Endodermal cell (in vitro differentiated cells): ENCODE data around the gene CELA3B. TPM values are rescaled to one million over a fixed set of nuclear protein-coding genes. Genes with fewer than 3 reads are reported as not detected.

Experiments
- DNase-seq: peaks from one replicate; pipeline ENCODE4 v3.0.0-alpha.2; 2017
- H3K27ac ChIP-seq: 2 replicates; pipeline ENCODE4 v1.5.1; 2013; ENCODE audit warnings: mild to moderate bottlenecking, low read depth, low read length, moderate library complexity
- H3K27me3 ChIP-seq: 2 replicates; pipeline ENCODE4 v1.6.1; 2013; ENCODE audit warnings: mild to moderate bottlenecking, low read length, moderate library complexity; ENCODE audit not compliant: insufficient read depth, control insufficient read depth, poor library complexity, severe bottlenecking
- H3K36me3 ChIP-seq: 2 replicates; pipeline ENCODE4 v1.7.0; 2013; ENCODE audit warnings: mild to moderate bottlenecking, low read length, moderate library complexity; ENCODE audit not compliant: control insufficient read depth, insufficient read depth
- H3K4me1 ChIP-seq: one replicate; pipeline ENCODE4 v1.7.0; 2013; ENCODE audit warnings: low read length; ENCODE audit not compliant: control insufficient read depth, insufficient read depth
- H3K4me3 ChIP-seq: 2 replicates; pipeline ENCODE4 v1.5.1; 2013; ENCODE audit warnings: mild to moderate bottlenecking, low read length, moderate library complexity
- H3K9ac ChIP-seq: 2 replicates; pipeline ENCODE4 v1.6.1; 2013; ENCODE audit warnings: mild to moderate bottlenecking, low read length, moderate library complexity; ENCODE audit not compliant: poor library complexity, severe bottlenecking; ENCODE audit errors: extremely low read depth
- H3K9me3 ChIP-seq: 2 replicates; pipeline ENCODE4 v1.6.1; 2013; ENCODE audit warnings: mild to moderate bottlenecking, low read length, moderate library complexity; ENCODE audit not compliant: control insufficient read depth
- H3K27ac Mint-ChIP-seq: 2 replicates; pipeline ENCODE4 v1.8.0; 2020; ENCODE audit warnings: mixed read lengths
- H3K27me3 Mint-ChIP-seq: 2 replicates; pipeline ENCODE4 v1.8.0; 2021; ENCODE audit warnings: mild to moderate bottlenecking, mixed read lengths; ENCODE audit not compliant: insufficient read depth
- H3K36me3 Mint-ChIP-seq: 2 replicates; pipeline ENCODE4 v1.8.0; 2020; ENCODE audit warnings: low read depth, mixed read lengths
- H3K4me1 Mint-ChIP-seq: 2 replicates; pipeline ENCODE4 v1.8.0; 2020; ENCODE audit warnings: mixed read lengths
- H3K4me3 Mint-ChIP-seq: 2 replicates; pipeline ENCODE4 v1.8.0; 2020; ENCODE audit warnings: mild to moderate bottlenecking, moderate library complexity, mixed read lengths
- H3K9me3 Mint-ChIP-seq: 2 replicates; pipeline ENCODE4 v1.8.0; 2020; ENCODE audit warnings: mild to moderate bottlenecking, mixed read lengths
- CTCF ChIP-seq: fragments of 200-600 bp; sonication (generic); conservative IDR thresholded peaks from 2 replicates; pipeline ENCODE4 v1.5.0; 2021; ENCODE audit warnings: antibody characterized with exemption, mild to moderate bottlenecking
- WGBS, 2 experiments: methylation state at CpG; one replicate each; pipeline versions ENCODE4 v1.1.5 to v1.1.7; 2013; ENCODE audit warnings: missing lambda C conversion rate in 2 of 2, mixed read lengths in 1 of 2; ENCODE audit not compliant: insufficient coverage in 1 of 2, insufficient read length in 1 of 2; 5-methylcytosine and 5-hydroxymethylcytosine counted together
- total RNA-seq, 2 donors: library from RNA; stranded (reverse); fragmentation: NEBNext Ultra II Directional in 1 of 2; extraction: Animal tissue kit (Norgen Biotek cat#: 25700) in 1 of 2; gene quantifications; 2 replicates in 1 of 2; 3 replicates in 1 of 2; pipeline ENCODE4 v1.2.1, GENCODE V29; 2021

CELA3B gene
- total RNA-seq, 2 donors from 2014 or later: not detected

DNA sequence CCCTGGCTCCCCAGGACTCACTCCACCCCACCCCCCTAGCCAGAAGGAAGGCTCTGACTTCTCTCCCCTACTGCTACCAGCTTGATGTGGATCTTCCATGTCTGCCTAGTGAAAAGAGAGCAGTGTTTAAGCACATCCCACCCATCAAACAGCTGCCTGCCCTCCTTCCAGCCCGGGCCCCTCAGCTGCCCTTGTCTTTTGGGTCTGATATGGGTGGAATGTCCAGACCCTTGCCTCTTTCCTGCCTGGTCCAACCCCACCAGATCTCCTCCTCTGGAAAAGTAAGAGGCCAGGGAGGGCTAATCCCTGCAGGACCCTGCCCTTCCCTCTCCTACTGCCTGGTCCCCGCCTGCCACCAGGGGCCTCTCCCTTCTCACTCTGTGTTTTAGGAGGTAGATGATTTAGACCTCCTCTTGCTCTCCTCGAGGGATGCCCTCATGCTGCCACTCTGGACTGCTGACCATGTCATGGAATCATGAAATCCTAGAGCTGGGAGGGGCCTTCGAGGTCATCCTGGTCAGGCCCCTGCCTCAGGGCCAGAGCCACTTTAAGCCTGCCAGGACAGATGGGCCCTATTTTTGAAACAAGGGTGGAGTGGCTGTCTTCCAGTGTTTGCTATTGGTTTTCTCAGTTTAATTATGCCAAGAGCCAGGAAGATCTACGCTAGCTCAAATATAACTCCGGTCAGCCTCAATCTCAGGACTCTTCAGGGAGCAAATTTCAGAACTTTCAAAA lies 23.9 kb upstream of the CELA3B start:
- Mint-ChIP-seq H3K36me3 (no peaks in the 10 kb centered on the region), H3K27me3 (no peaks in the 10 kb centered on the region), H3K4me3 (no peak overlapping the region), H3K9me3 (no peaks in the 10 kb centered on the region), H3K27ac (no peak overlapping the region), H3K4me1 (peaks cover 12% of the 10 kb centered on the region)
- peak; percentile 71 for TF ChIP-seq CTCF
- H3K4me3 ChIP-seq: no peak overlapping the region
- no peak overlapping the region for H3K27ac ChIP-seq
- DNase-seq: peak; percentile 71
- H3K36me3 ChIP-seq: no peaks in the 10 kb centered on the region
- H3K9me3 ChIP-seq: no peaks in the 10 kb centered on the region
- peaks cover 13% of the 10 kb centered on the region for H3K4me1 ChIP-seq
- WGBS, 2 experiments: 84 to 92% methylated on average over 5 to 6 of the region's 6 CpGs
- H3K9ac ChIP-seq: no peak overlapping the region
- no peaks in the 10 kb centered on the region for H3K27me3 ChIP-seq

DNA sequence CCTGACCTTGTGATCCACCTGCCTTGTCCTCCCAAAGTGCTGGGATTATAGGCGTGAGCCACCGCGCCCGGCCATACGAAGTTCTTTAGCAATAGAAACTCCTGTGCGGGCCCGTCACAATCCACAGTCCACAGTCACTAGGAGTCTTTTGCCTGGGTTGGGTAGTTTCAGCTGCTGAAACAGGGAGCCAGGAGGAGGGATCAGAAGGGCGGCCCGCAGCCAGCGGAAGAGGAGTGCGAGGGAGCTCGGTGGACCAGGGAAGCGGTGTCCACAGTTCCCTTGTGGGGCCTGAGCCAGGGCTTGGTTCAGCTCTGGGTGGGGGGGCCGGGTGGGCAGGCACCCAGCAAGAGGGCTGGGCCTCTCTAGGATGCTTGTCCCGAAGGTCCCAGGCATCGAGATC lies 21.8 kb upstream of the CELA3B start:
- Histone ChIP-seq H3K4me1 (peaks cover 13% of the 10 kb centered on the region), H3K36me3 (no peaks in the 10 kb centered on the region), H3K9ac (no peak overlapping the region), H3K9me3 (no peaks in the 10 kb centered on the region), H3K27ac (no peak overlapping the region), H3K27me3 (no peaks in the 10 kb centered on the region), H3K4me3 (no peak overlapping the region)
- Mint-ChIP-seq H3K4me3 (no peak overlapping the region), H3K36me3 (no peaks in the 10 kb centered on the region), H3K27me3 (peaks cover 1% of the 10 kb centered on the region), H3K4me1 (peaks cover 12% of the 10 kb centered on the region), H3K9me3 (no peaks in the 10 kb centered on the region), H3K27ac (no peak overlapping the region)
- 89 to 91% methylated on average over 11 to 16 of the region's 16 CpGs for WGBS, 2 experiments
- TF ChIP-seq CTCF: no peak
- no peak for DNase-seq

GRCh38 chr1:21955501-21956281 lies 21.1 kb upstream of the CELA3B start:
- 63 to 85% methylated on average over 2 to 9 of the region's 9 CpGs for WGBS, 2 experiments
- no peaks in the 10 kb centered on the region for H3K9me3 ChIP-seq
- peak; percentile 67 for DNase-seq
- peaks cover 13% of the 10 kb centered on the region for H3K4me1 ChIP-seq
- no peak overlapping the region for H3K4me3 ChIP-seq
- no peak overlapping the region for H3K27ac ChIP-seq
- peaks cover 1% of the 10 kb centered on the region for H3K27me3 Mint-ChIP-seq
- H3K9ac ChIP-seq: no peak overlapping the region
- no peaks in the 10 kb centered on the region for H3K36me3 ChIP-seq
- no peak overlapping the region for H3K4me3 Mint-ChIP-seq
- H3K36me3 Mint-ChIP-seq: no peaks in the 10 kb centered on the region
- no peaks in the 10 kb centered on the region for H3K27me3 ChIP-seq
- TF ChIP-seq CTCF: no peak
- H3K27ac Mint-ChIP-seq: no peak overlapping the region
- H3K4me1 Mint-ChIP-seq: peaks cover 12% of the 10 kb centered on the region
- H3K9me3 Mint-ChIP-seq: no peaks in the 10 kb centered on the region
